Calu3 (cell line): Measurements from ENCODE around the gene NKD2. TPM values are rescaled to one million over a fixed set of nuclear protein-coding genes. Genes with fewer than 3 reads are reported as not detected.

ENCODE experiments used
- BruUV-seq: library from RNA; stranded (reverse); fragments of 400-500 nt; replicated peaks from 2 replicates; lab custom pipeline; 2021; lab: Mats Ljungman, UMichigan
- CTCF ChIA-PET: fragments of 300-600 bp; sonication (Branson Sonifier 250); formaldehyde crosslinking; loops from one replicate; lab custom pipeline; 2022; ENCODE audit warnings: antibody characterized with exemption; lab: Charles Lee
- DNase-seq: peaks from one replicate; pipeline ENCODE4 v3.0.0; 2022
- H3K27ac Mint-ChIP-seq: one replicate; pipeline ENCODE4 v1.8.0; 2022; ENCODE audit warnings: mixed read lengths; ENCODE audit not compliant: unreplicated experiment
- H3K27me3 Mint-ChIP-seq: one replicate; pipeline ENCODE4 v1.8.0; 2022; ENCODE audit warnings: mixed read lengths; ENCODE audit not compliant: unreplicated experiment
- H3K36me3 Mint-ChIP-seq: one replicate; pipeline ENCODE4 v1.8.0; 2022; ENCODE audit warnings: mild to moderate bottlenecking, moderate library complexity, mixed read lengths; ENCODE audit not compliant: insufficient read depth, unreplicated experiment
- H3K4me1 Mint-ChIP-seq: one replicate; pipeline ENCODE4 v1.8.0; 2022; ENCODE audit warnings: mild to moderate bottlenecking, low read depth, mixed read lengths; ENCODE audit not compliant: unreplicated experiment
- H3K4me3 Mint-ChIP-seq: one replicate; pipeline ENCODE4 v1.8.0; 2022; ENCODE audit warnings: mild to moderate bottlenecking, low read depth, moderate library complexity, mixed read lengths; ENCODE audit not compliant: unreplicated experiment
- H3K9me3 Mint-ChIP-seq: one replicate; pipeline ENCODE4 v1.8.0; 2022; ENCODE audit warnings: low read depth, mixed read lengths; ENCODE audit not compliant: unreplicated experiment
- CTCF ChIP-seq: fragments of 200-600 bp; IDR thresholded peaks from one replicate; pipeline ENCODE4 v1.8.0; 2022; ENCODE audit warnings: antibody characterized with exemption; ENCODE audit not compliant: unreplicated experiment
- intact Hi-C: fragments of 100-400 bp; cut with micrococcal nuclease; formaldehyde crosslinking; loops from one replicate; pipeline ENCODE4 v1.10.0; 2022; ENCODE audit not compliant: unreplicated experiment
- total RNA-seq: library from RNA; stranded (reverse); gene quantifications from 2 replicates; pipeline ENCODE4 v1.2.3, GENCODE V29; 2022

The NKD2 gene
- total RNA-seq, 1 experiment from 2014 or later: 0.47 TPM

DNA sequence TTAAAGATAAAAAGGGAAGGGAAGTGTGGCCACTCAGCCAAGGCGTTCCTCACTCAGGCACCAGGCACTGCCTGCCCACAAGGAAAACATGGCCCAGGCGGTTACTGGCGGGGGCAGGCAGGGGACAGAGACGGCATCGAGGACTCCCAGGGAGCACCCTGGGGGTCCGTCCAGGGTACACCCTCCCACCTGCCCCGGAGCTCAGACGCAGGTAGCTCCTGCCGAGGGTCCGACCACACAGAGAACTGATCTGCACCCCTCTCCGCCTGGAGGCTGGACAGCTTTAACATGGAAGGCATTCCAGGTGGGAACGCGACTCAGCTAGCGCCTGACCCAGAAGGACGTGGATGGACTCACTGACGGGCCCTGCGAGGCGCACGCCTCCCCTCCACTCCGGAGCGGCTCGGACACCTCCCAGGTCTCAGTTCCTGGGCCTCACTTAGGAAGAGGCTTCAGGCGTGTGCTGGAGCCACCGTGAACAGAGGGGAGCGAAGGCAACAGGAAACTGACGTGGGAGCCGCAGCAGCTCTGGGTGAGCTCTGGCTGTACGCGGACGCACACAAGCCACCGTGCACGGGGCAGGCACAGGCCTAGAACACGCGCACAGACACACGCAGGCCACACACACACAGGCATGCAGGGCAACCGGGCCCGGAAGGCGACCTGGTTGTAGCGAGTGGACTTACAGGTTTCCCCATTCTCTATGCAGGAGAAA, 47.5 kb downstream of the NKD2 start:
- no peak for DNase-seq
- no TSS peak for BruUV-seq
- H3K4me3 Mint-ChIP-seq: no peak overlapping the region
- intact Hi-C loops: no loop called here
- no peaks in the 10 kb centered on the region for H3K4me1 Mint-ChIP-seq
- H3K9me3 Mint-ChIP-seq: no peaks in the 10 kb centered on the region
- no peaks in the 10 kb centered on the region for H3K27me3 Mint-ChIP-seq
- CTCF ChIA-PET: no interaction called here
- no peak for TF ChIP-seq CTCF
- no peak overlapping the region for H3K27ac Mint-ChIP-seq
- H3K36me3 Mint-ChIP-seq: peaks cover 37% of the 10 kb centered on the region

- no peak overlapping the region for H3K27ac Mint-ChIP-seq
- no peaks in the 10 kb centered on the region for H3K27me3 Mint-ChIP-seq
- DNase-seq: no peak
- no peaks in the 10 kb centered on the region for H3K9me3 Mint-ChIP-seq
- BruUV-seq: no TSS peak
- peaks cover 42% of the 10 kb centered on the region for H3K36me3 Mint-ChIP-seq
- no peaks in the 10 kb centered on the region for H3K4me1 Mint-ChIP-seq
- CTCF ChIA-PET: no interaction called here
- H3K4me3 Mint-ChIP-seq: no peak overlapping the region
- no peak for TF ChIP-seq CTCF
- intact Hi-C loops: no loop called here
Measured at GRCh38 chr5:1056611-1057484, 48.2 kb downstream of the NKD2 start.

DNA sequence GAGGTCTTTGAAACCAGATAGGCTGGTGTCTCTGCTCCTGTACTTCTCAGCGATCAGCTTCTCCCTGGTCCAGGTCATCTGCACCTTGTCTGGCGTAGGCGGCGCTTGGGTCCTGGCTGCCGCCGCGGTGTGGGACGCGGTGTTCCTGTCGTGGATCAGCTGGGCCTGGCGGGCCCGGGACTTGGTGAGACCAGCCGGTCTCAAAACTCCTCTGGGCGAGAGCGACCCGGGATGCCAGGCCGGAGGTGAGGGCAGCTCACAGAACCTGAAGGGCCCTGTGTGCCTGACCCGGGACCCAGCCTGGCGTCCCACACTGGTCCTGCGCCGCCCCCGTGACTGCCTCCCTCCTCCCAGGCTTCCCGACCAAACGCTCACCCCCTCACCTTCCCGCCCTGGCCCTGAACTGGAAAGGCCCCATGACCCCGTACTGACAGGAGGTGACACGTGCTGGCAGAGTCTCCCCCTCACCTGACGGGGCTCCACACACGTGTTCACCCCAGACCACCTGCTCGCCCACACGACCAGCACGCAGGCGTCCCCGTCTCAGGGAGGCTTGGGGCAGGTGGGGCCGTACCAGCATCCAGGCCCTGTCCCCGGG, 49.0 kb downstream of the NKD2 start:
- Mint-ChIP-seq H3K4me3 (no peak overlapping the region), H3K36me3 (peaks cover 39% of the 10 kb centered on the region), H3K27ac (no peak overlapping the region), H3K4me1 (no peaks in the 10 kb centered on the region), H3K27me3 (no peaks in the 10 kb centered on the region), H3K9me3 (no peaks in the 10 kb centered on the region)
- no peak for DNase-seq
- BruUV-seq: no TSS peak
- no peak for TF ChIP-seq CTCF
- CTCF ChIA-PET: no interaction called here
- intact Hi-C loops: no loop called here

GRCh38 chr5:1058083-1058945, 49.7 kb downstream of the NKD2 start:
- TF ChIP-seq CTCF: no peak
- intact Hi-C loops: no loop called here
- no peak overlapping the region for H3K27ac Mint-ChIP-seq
- no peak for DNase-seq
- H3K36me3 Mint-ChIP-seq: peaks cover 34% of the 10 kb centered on the region
- H3K27me3 Mint-ChIP-seq: no peaks in the 10 kb centered on the region
- H3K4me1 Mint-ChIP-seq: no peaks in the 10 kb centered on the region
- no peaks in the 10 kb centered on the region for H3K9me3 Mint-ChIP-seq
- no TSS peak for BruUV-seq
- CTCF ChIA-PET: no interaction called here
- H3K4me3 Mint-ChIP-seq: no peak overlapping the region
